Measurements from ENCODE around the gene EGR4.

Gene EGR4

GRCh38 chr2:73295751-73296400 is 2.5 kb upstream of the EGR4 start:
- no peak for TF ChIP-seq POLR2A (IDR thresholded peaks at IDR 0.05; ENCODE audit: low read depth, low read length)
- peak; percentile 96 for FAIRE-seq

GRCh38 chr2:73294239-73294638 is 891 bp upstream of the EGR4 start:
- no peak for TF ChIP-seq POLR2A (IDR thresholded peaks at IDR 0.05; ENCODE audit: low read depth, low read length)
- DNase-seq (ENCODE audit: insufficient read length, low spot score), result no peak
- no peak for FAIRE-seq

More at GRCh38 chr2:73295751-73296400, 2.5 kb upstream of the EGR4 start:
- DNase-seq (ENCODE audit: insufficient read length, low spot score), result peak; percentile 95

- no peak for TF ChIP-seq POLR2A (IDR thresholded peaks at IDR 0.05; ENCODE audit: low read depth, low read length)
- DNase-seq (ENCODE audit: insufficient read length, low spot score), result no peak
Measured at GRCh38 chr2:73292906-73293533, 328 bp downstream of the EGR4 start.

GRCh38 chr2:73292316-73292905 is 937 bp downstream of the EGR4 start:
- no peak for TF ChIP-seq POLR2A (IDR thresholded peaks at IDR 0.05; ENCODE audit: low read depth, low read length)
- DNase-seq (ENCODE audit: insufficient read length, low spot score) (no peak), FAIRE-seq (no peak)

More at GRCh38 chr2:73292906-73293533, 328 bp downstream of the EGR4 start:
- no peak for FAIRE-seq

- DNase-seq (ENCODE audit: insufficient read length, low spot score), result no peak
- FAIRE-seq, result no peak
Measured at GRCh38 chr2:73291461-73292315, 1.7 kb downstream of the EGR4 start.

DNA sequence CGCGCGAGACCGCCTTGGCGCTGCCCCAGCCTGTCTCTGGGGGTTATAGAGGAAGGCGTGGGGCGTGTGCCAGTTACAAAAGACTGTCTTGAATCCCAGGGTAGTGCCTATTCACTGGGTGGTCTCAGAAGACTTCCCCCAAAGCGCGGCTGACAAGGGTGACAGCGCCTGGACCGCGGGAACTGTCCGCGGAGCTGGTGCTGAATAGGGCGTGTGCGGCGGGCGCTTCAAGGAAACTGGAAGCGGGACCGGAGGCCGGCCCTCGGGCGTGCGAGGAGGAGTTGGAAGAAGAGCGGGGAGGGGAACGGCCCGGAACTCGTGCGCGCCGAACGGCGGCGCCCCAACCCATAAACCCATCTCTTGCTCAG is 2.3 kb downstream of the EGR4 start:
- DNase-seq (ENCODE audit: insufficient read length, low spot score) (no peak), FAIRE-seq (no peak)
- TF ChIP-seq POLR2A (IDR thresholded peaks at IDR 0.05; ENCODE audit: low read depth, low read length), result no peak

More at GRCh38 chr2:73291461-73292315, 1.7 kb downstream of the EGR4 start:
- no peak for TF ChIP-seq POLR2A (IDR thresholded peaks at IDR 0.05; ENCODE audit: low read depth, low read length)

DNA sequence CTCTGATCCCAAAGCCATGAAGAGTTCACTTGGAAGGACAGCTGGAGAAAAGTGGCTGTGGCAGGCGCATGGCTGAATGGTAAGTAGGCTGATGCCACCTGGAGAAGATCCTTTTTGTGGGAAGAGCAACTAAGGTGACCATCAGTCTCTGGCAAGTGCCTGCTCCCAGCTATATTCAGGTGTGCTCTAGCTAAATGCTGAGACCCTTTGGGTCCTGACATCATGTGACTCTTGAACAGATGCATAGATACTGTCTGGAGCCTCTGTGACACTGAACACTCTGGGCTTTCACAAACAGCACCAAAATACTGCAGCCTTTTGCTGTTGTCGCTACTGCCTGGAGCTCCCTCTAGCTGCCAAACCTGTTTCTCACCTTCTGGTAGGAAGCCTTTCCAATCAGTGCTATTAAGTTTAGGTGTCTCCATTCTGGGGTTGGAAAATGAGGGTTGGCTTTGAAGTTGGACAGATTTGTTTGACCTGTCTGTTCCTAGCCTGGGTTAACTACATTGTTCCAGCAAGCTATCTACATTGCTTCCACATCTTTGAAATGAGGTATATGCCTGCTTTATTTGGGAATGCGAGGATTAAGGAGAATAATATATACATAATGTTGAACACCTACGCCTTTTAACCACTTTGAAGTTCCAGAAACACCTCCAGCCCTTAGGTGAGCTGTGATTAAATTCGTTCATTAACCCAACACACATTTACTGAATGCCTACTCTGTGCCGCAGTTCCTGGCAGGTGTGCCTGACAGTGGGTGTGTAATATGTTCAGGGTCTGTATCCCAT is 3.1 kb downstream of the EGR4 start:
- DNase-seq (ENCODE audit: insufficient read length, low spot score), result peak; percentile 77
- TF ChIP-seq POLR2A (IDR thresholded peaks at IDR 0.05; ENCODE audit: low read depth, low read length), result no peak
- FAIRE-seq, result peak; percentile 77

DNA sequence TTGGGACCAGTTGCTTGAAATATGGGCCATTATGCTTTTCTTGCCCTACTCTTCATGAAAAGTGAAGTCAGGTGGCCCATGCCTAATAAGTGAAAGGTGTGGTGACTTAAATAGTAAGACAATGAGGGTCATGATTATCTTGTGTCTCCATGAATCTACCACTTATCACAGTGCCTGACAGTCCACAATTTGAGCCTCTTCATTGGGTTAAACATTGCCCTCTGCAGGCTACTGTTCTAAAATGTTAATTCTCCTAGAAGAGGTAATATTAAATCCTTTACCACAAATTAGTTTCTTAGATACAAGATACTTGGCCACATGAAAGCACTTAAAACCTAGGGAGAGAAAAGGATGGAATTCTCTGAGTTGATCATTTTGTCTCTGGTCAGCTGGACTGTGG is 4.0 kb downstream of the EGR4 start:
- TF ChIP-seq POLR2A (IDR thresholded peaks at IDR 0.05; ENCODE audit: low read depth, low read length), result no peak
- no peak for FAIRE-seq
- DNase-seq (ENCODE audit: insufficient read length, low spot score), result no peak

DNA sequence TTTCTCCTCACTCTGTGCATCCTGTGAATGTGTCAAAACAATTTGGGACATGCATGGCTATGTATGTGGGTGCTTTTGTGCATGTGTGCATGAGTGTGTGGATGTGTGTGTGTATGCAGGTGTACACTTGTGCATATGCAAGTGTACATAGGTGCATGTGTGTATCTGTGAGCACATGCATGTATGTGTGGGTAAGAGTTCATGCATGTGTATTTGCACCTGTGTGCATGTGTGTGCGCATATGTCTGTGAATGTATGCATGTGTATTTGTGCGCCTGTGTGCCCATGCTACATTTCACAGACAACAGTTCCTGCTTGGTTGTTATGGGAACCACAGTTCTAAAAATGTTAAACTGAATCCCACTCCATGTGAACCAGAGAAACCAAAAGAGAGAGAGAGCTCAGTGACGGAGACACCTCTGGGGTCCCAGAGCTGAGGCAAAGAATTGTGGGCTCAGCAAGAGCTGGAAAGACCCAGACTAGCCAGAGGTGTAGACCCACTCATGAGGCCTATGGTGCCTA is 7.2 kb downstream of the EGR4 start:
- DNase-seq (ENCODE audit: insufficient read length, low spot score) (no peak), FAIRE-seq (no peak)

DNA sequence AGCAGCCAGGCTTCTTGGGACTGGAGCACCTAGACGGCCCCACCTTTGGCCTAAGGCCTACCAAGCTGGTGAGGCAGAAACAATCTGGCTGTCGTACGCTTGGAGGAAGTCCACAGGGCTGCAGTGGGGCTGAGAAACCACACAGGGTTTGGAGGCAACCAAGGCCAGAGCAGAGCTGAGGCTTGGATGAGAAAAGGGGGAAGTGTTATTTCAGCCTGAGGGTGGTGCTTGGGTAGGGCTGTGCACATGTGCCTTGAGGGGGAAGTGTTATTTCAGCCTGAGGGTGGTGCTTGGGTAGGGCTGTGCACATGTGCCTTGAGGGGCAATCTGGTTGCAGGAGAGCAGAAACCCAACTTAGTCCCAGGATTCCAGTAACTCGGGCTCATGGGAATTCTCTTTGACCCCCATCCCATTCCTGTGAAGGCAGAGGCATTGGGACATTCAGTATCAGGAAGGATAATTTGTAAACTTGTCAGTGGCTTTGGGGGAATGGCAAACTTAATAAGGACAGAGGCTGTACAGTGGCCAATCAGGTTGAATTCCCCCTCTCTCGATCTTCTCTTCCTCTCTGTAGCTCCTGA is 8.1 kb downstream of the EGR4 start:
- DNase-seq (ENCODE audit: insufficient read length, low spot score), result no peak
- no peak for TF ChIP-seq POLR2A (IDR thresholded peaks at IDR 0.05; ENCODE audit: low read depth, low read length)
- FAIRE-seq, result peak; percentile 11

More for the DNA sequence above, 7.2 kb downstream of the EGR4 start:
- no peak for TF ChIP-seq POLR2A (IDR thresholded peaks at IDR 0.05; ENCODE audit: low read depth, low read length)

- DNase-seq (ENCODE audit: insufficient read length, low spot score) (no peak), FAIRE-seq (no peak)
- no peak for TF ChIP-seq POLR2A (IDR thresholded peaks at IDR 0.05; ENCODE audit: low read depth, low read length)
Measured at GRCh38 chr2:73284296-73285158, 8.8 kb downstream of the EGR4 start, which contains the start of gene FBXO41. Gene FBXO41 (minus strand): TSS chr2:73284478. CDS start chr2:73269630, 14,848 bp downstream.
